ENCODE measurements around the gene IPMK.
A peak's percentile ranks its signal among the peaks of the same experiment; 100 is the strongest.

Gene IPMK

GRCh38 chr10:58189269-58189668, 78.4 kb downstream of the IPMK start:
- no peak for TF ChIP-seq CTCF (IDR thresholded peaks at IDR 0.05; ENCODE audit: borderline replicate concordance, insufficient read depth, low read depth, low read length)
- no peak overlapping the region for H3K4me3 ChIP-seq (ENCODE audit: low read depth, low read length)

DNA sequence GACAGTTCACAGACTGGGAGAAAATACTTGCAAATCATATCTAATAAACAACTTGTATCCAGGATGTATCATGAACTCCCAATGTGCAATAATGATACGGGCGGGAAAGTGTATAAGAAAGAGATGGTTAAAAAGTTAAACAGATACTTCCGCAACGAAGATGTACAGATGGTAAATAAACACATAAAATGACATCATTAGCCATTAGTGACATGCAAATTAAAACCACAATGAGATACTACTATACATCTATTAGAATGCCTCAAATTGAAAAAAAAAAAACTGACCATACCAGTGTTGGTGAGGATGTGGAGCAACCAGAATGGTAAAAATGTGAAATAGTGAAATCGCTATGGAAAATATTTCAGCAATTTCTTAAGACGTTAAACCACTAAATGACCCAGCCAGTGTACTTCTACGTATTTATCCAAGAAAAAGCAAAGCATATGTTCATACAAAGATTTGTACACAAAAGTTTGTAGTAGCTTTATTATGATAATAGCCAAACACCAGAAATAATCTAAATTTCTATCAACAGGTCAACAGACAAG, 83.5 kb downstream of the IPMK start:
- TF ChIP-seq CTCF (IDR thresholded peaks at IDR 0.05; ENCODE audit: borderline replicate concordance, insufficient read depth, low read depth, low read length), result no peak
- H3K4me3 ChIP-seq (ENCODE audit: low read depth, low read length), result no peak overlapping the region

DNA sequence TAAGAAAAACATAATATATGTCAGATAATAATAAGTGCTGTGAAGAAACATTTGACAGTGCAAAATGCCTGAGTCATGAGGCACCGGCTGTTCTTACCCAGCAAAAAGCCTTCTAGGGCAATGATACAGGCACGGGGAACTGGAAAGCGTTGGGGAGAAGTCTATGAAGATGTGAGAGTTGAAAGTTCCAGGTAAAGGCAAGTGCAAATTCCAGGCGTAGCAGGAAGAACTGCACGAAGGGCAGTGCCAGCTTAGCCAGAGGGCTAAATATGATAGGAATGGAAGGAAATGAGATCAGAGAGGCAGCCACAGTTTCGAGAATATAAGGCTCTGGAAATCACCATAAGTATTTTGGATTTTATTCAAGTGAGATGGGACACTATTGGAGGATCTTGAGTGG, 87.0 kb downstream of the IPMK start:
- H3K4me3 ChIP-seq (ENCODE audit: low read depth, low read length), result no peak overlapping the region
- no peak for TF ChIP-seq CTCF (IDR thresholded peaks at IDR 0.05; ENCODE audit: borderline replicate concordance, insufficient read depth, low read depth, low read length)

DNA sequence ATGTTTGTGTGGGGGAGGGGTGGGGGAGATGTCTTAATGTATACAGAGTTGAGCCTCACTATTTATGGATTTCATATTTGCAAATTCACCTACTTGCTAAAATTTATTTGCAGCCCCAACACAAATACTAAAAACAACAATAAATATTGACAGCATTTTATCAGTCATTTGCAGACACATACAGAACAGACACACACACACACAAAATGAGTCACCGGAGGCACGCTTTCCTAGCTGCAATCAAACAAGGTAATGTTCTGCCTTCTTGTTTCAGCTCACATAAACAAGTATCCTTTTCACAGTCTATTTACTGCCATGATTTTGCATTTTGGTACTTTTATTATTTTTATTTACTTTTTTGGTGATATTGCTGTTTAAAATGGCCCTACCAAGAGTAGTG, 88.5 kb downstream of the IPMK start:
- TF ChIP-seq CTCF (IDR thresholded peaks at IDR 0.05; ENCODE audit: borderline replicate concordance, insufficient read depth, low read depth, low read length), result no peak
- H3K4me3 ChIP-seq (ENCODE audit: low read depth, low read length), result no peak overlapping the region

DNA sequence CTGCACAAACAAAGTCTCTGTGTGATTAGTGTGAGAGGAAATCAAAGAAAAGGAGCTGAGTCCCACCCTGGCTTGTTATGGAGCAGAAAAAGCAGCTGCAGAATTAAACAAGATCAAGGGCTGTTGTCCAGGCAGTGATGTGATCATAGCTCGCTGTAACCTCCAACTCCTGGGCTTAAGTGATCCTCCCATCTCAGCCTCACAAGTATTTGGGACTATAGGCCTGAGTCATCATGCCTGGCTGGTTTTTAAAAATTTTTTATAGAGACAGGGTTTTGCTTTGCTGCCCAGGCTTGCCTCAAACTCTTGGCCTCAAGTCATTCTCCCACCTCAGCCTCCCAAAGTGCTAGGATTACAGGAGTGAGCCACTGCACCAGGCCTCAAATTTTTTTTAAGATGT, 88.9 kb downstream of the IPMK start:
- no peak for TF ChIP-seq CTCF (IDR thresholded peaks at IDR 0.05; ENCODE audit: borderline replicate concordance, insufficient read depth, low read depth, low read length)
- no peak overlapping the region for H3K4me3 ChIP-seq (ENCODE audit: low read depth, low read length)

- TF ChIP-seq CTCF (IDR thresholded peaks at IDR 0.05; ENCODE audit: borderline replicate concordance, insufficient read depth, low read depth, low read length), result peak; percentile 18; the same call in 1 of the 2 replicates
- H3K4me3 ChIP-seq (ENCODE audit: low read depth, low read length), result no peak overlapping the region
Observed at GRCh38 chr10:58177362-58177947, 90.2 kb downstream of the IPMK start.

Data from GM12875 (cell line).